Fibroblast of lung (primary cell): ENCODE data around the gene PKHD1. TPM values are rescaled to one million over a fixed set of nuclear protein-coding genes. Genes with fewer than 3 reads are reported as not detected.

ENCODE experiments used
- DNase-seq, 2 donors: peaks; one replicate each; pipeline versions ENCODE4 v3.0.0 to v3.0.0-alpha.2; 2010; ENCODE audit warnings: low read depth in 2 of 2
- H2AFZ ChIP-seq: 2 replicates; pipeline ENCODE4 v1.5.1; 2012; ENCODE audit warnings: low read length, control low read depth, inconsistent platforms
- H3K27ac ChIP-seq: 2 replicates; pipeline ENCODE4 v1.5.1; 2011; ENCODE audit warnings: low read length, control low read depth; ENCODE audit not compliant: insufficient read depth
- H3K27me3 ChIP-seq: 2 replicates; pipeline ENCODE4 v1.5.1; 2011; ENCODE audit warnings: mild to moderate bottlenecking, low read length; ENCODE audit not compliant: control insufficient read depth, insufficient read depth
- H3K36me3 ChIP-seq: 2 replicates; pipeline ENCODE4 v1.5.1; 2011; ENCODE audit warnings: low read length; ENCODE audit not compliant: control insufficient read depth, insufficient read depth
- H3K4me1 ChIP-seq: 2 replicates; pipeline ENCODE4 v1.5.1; 2011; ENCODE audit warnings: low read length; ENCODE audit not compliant: control insufficient read depth, insufficient read depth; ENCODE audit errors: extremely low read depth
- H3K4me2 ChIP-seq: 2 replicates; pipeline ENCODE4 v1.5.1; 2011; ENCODE audit warnings: low read length, control low read depth; ENCODE audit not compliant: insufficient read depth; ENCODE audit errors: extremely low read depth
- H3K4me3 ChIP-seq, 4 experiments: fragments of 200-600 bp in 1 of 4; sonication (generic) in 1 of 4; replicated peaks in 1 of 4; 2 replicates each; pipeline ENCODE4 v1.5.1; 2011 to 2016; ENCODE audit warnings: low read length in 4 of 4, low read depth in 3 of 4, mild to moderate bottlenecking in 3 of 4, control low read depth in 2 of 4, inconsistent platforms in 1 of 4, mixed read lengths in 1 of 4; ENCODE audit not compliant: insufficient read depth in 1 of 4; ENCODE audit errors: control extremely low read depth in 1 of 4
- H3K79me2 ChIP-seq: 2 replicates; pipeline ENCODE4 v1.5.1; 2012; ENCODE audit warnings: mild to moderate bottlenecking, low read length, inconsistent platforms; ENCODE audit not compliant: control insufficient read depth, insufficient read depth
- H3K9ac ChIP-seq: 2 replicates; pipeline ENCODE4 v1.5.1; 2011; ENCODE audit warnings: mild to moderate bottlenecking, low read length, control low read depth; ENCODE audit not compliant: insufficient read depth
- H3K9me3 ChIP-seq: 2 replicates; pipeline ENCODE4 v1.5.1; 2012; ENCODE audit warnings: low read depth, low read length; ENCODE audit not compliant: control insufficient read depth, insufficient read depth
- H4K20me1 ChIP-seq: 2 replicates; pipeline ENCODE4 v1.5.1; 2011; ENCODE audit warnings: low read length; ENCODE audit not compliant: control insufficient read depth, insufficient read depth; ENCODE audit errors: extremely low read depth
- EZH2 ChIP-seq: IDR thresholded peaks from 2 replicates; pipeline ENCODE4 v1.5.1; 2012; ENCODE audit warnings: low read length, control low read depth, mild to moderate bottlenecking; ENCODE audit errors: missing control alignments
- polyA plus RNA-seq, 2 donors: library from polyadenylated mRNA; depleted of rRNA in 1 of 2; stranded (reverse) in 1 of 2; unstranded in 1 of 2; fragments of >200 nt; gene quantifications; 2 replicates each; pipeline ENCODE4 v1.2.1, GENCODE V29; 2011 to 2012; ENCODE audit warnings: missing spikeins in 1 of 2
- total RNA-seq: library from RNA; depleted of rRNA; stranded (reverse); fragments of >200 nt; gene quantifications from 2 replicates; pipeline ENCODE4 v1.2.1, GENCODE V29; 2014
- TF ChIP-seq, protein P1 (sequence below), 2 donors: IDR thresholded peaks in 1 of 2; conservative IDR thresholded peaks in 1 of 2; 1 replicate in 1 of 2; 2 replicates in 1 of 2; pipeline ENCODE4 v1.5.1; 2011 to 2012; ENCODE audit warnings: low read length in 2 of 2, control low read depth in 1 of 2, inconsistent platforms in 1 of 2, low read depth in 1 of 2, mild to moderate bottlenecking in 1 of 2

PKHD1 gene
- total and polyA plus RNA-seq, 2 donors (not counting 1 experiment from before 2014, with no cell fraction given), result not detected

DNA sequence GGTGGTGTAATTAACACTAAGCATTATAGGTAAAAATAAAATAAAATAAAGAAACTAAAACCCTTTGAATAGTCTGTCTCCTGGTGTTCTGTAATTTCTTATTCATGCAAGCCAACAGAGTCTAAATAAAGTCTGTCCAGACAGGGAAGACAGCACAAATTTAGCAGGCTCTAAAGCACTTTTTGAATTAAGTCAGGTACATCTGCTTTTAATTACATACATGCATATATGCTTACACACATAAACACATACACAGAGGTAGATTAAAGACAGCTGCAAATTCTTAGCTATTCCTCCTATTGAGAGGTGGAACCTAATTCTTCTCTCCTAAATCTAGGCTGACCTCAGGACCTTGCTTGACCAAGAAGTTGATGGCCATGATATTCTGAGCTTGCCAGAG is 262.5 kb downstream of the PKHD1 start:
- Histone ChIP-seq H2AFZ (no peak overlapping the region), H4K20me1 (no peaks in the 10 kb centered on the region), H3K27me3 (no peaks in the 10 kb centered on the region), H3K4me1 (no peaks in the 10 kb centered on the region), H3K4me3 (no peak overlapping the region), H3K9ac (no peak overlapping the region), H3K4me2 (no peak overlapping the region), H3K79me2 (no peaks in the 10 kb centered on the region), H3K36me3 (no peaks in the 10 kb centered on the region), H3K27ac (no peak overlapping the region), H3K9me3 (no peaks in the 10 kb centered on the region)
- no peak for DNase-seq
- TF ChIP-seq EZH2, result no peak
- TF ChIP-seq, protein P1, sequence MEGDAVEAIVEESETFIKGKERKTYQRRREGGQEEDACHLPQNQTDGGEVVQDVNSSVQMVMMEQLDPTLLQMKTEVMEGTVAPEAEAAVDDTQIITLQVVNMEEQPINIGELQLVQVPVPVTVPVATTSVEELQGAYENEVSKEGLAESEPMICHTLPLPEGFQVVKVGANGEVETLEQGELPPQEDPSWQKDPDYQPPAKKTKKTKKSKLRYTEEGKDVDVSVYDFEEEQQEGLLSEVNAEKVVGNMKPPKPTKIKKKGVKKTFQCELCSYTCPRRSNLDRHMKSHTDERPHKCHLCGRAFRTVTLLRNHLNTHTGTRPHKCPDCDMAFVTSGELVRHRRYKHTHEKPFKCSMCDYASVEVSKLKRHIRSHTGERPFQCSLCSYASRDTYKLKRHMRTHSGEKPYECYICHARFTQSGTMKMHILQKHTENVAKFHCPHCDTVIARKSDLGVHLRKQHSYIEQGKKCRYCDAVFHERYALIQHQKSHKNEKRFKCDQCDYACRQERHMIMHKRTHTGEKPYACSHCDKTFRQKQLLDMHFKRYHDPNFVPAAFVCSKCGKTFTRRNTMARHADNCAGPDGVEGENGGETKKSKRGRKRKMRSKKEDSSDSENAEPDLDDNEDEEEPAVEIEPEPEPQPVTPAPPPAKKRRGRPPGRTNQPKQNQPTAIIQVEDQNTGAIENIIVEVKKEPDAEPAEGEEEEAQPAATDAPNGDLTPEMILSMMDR (conservative IDR thresholded peaks at IDR 0.05 in 1 of 2, IDR thresholded peaks at IDR 0.05 in 1 of 2; ENCODE audit: low read depth in 1 of 2, low read length in 2 of 2), result no peak

DNA sequence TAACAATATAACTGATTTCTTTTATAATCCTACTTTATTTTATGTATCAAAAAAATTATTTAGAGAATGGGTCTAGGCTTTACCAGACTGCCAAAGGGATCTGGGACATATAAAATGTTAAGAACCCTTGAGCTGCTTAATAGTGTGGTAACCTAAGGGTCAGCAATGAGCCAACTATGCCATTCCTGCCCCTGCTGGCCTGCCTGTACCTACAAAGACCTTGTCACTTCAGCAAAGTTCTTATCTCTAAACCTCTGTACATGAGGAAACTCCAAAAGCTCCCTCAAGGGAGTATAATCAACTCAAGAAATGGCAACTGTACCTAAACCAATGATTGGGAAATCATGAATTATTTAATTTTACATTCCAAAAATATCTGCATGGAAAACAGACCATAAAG is 266.9 kb downstream of the PKHD1 start:
- no peak overlapping the region for H2AFZ ChIP-seq
- H3K9me3 ChIP-seq, result no peaks in the 10 kb centered on the region
- no peak for DNase-seq
- H3K36me3 ChIP-seq, result no peaks in the 10 kb centered on the region
- TF ChIP-seq, protein P1 (conservative IDR thresholded peaks at IDR 0.05 in 1 of 2, IDR thresholded peaks at IDR 0.05 in 1 of 2; ENCODE audit: low read depth in 1 of 2, low read length in 2 of 2), result no peak
- TF ChIP-seq EZH2, result no peak
- no peak overlapping the region for H3K4me2 ChIP-seq
- no peaks in the 10 kb centered on the region for H4K20me1 ChIP-seq
- no peak overlapping the region for H3K27ac ChIP-seq
- no peaks in the 10 kb centered on the region for H3K79me2 ChIP-seq
- H3K27me3 ChIP-seq, result no peaks in the 10 kb centered on the region
- H3K9ac ChIP-seq, result no peak overlapping the region
- H3K4me1 ChIP-seq, result no peaks in the 10 kb centered on the region
- H3K4me3 ChIP-seq, result no peak overlapping the region

DNA sequence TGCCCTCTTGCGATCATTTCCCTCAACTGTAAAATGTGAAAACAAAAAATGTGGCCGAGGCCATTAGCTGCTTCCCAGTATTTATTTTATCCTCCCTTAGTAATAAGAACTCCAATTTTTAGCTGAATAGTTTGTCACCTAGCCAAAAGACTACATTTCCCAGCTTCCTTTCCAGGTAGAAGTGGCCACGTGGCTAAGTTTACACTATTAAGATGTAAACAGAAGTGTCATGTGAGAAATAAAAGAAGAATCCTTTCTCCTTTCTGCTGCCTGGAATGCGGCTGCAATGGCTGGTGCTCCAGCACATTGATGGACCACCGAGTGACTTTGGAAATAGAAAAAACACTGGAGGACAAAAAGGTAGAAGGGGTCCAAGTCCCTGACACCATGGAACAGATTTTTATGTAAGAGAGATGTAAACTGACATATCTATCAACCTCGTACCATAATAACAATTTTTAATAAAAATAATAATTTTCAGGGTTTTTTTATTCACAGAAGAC is 268.8 kb downstream of the PKHD1 start:
- no peak for DNase-seq
- Histone ChIP-seq H4K20me1 (no peaks in the 10 kb centered on the region), H3K79me2 (no peaks in the 10 kb centered on the region), H3K9me3 (no peaks in the 10 kb centered on the region), H3K4me2 (no peak overlapping the region), H2AFZ (no peak overlapping the region), H3K27me3 (no peaks in the 10 kb centered on the region), H3K9ac (no peak overlapping the region), H3K4me3 (no peak overlapping the region), H3K36me3 (no peaks in the 10 kb centered on the region), H3K4me1 (no peaks in the 10 kb centered on the region), H3K27ac (no peak overlapping the region)
- no peak for TF ChIP-seq EZH2
- TF ChIP-seq, protein P1 (conservative IDR thresholded peaks at IDR 0.05 in 1 of 2, IDR thresholded peaks at IDR 0.05 in 1 of 2; ENCODE audit: low read depth in 1 of 2, low read length in 2 of 2), result no peak
